Cardiac muscle cell (in vitro differentiated cells and primary cell): ENCODE data around the gene MMP28. TPM values are rescaled to one million over a fixed set of nuclear protein-coding genes. Genes with fewer than 3 reads are reported as not detected.

ENCODE experiments used
- DNase-seq, 2 donors: peaks; one replicate each; pipeline versions ENCODE4 v3.0.0 to v3.0.0-alpha.2; 2010 to 2017; ENCODE audit warnings: low read depth in 1 of 2, low spot score in 1 of 2
- H3K27ac ChIP-seq: fragments of 200-600 bp; sonication (generic); 2 replicates; pipeline ENCODE4 v1.5.1; 2016
- H3K27me3 ChIP-seq: fragments of 200-600 bp; sonication (generic); 2 replicates; pipeline ENCODE4 v1.6.0; 2016; ENCODE audit warnings: control low read depth
- H3K36me3 ChIP-seq: fragments of 200-600 bp; sonication (generic); 2 replicates; pipeline ENCODE4 v1.5.1; 2016; ENCODE audit warnings: control low read depth
- H3K4me1 ChIP-seq: fragments of 200-600 bp; sonication (generic); 2 replicates; pipeline ENCODE4 v1.8.1; 2017; ENCODE audit warnings: low read depth, mild to moderate bottlenecking, mixed run types
- H3K4me3 ChIP-seq: fragments of 200-600 bp; sonication (generic); 2 replicates; pipeline ENCODE4 v1.5.1; 2016; ENCODE audit warnings: mild to moderate bottlenecking
- H3K9me3 ChIP-seq: fragments of 200-600 bp; sonication (generic); 2 replicates; pipeline ENCODE4 v1.5.1; 2017; ENCODE audit warnings: low read depth, mild to moderate bottlenecking, control low read depth
- polyA plus RNA-seq: library from polyadenylated mRNA; unstranded; fragments of >200 nt; fragmentation: Nextera tagmentation; extraction: Ambion mirVana; gene quantifications from 2 replicates; pipeline ENCODE4 v1.2.1, GENCODE V29; 2016
- total RNA-seq: library from RNA; depleted of rRNA; stranded (reverse); fragments of >200 nt; gene quantifications from 2 replicates; pipeline ENCODE4 v1.2.3, GENCODE V29; 2016
- TF ChIP-seq, protein P1 (sequence below): IDR thresholded peaks from 2 replicates; pipeline ENCODE4 v1.5.1; 2012; ENCODE audit warnings: low read depth, mild to moderate bottlenecking, low read length

Gene MMP28
- total and polyA plus RNA-seq, 2 experiments from 2014 or later, result 0.84 TPM; not detected in 1

DNA sequence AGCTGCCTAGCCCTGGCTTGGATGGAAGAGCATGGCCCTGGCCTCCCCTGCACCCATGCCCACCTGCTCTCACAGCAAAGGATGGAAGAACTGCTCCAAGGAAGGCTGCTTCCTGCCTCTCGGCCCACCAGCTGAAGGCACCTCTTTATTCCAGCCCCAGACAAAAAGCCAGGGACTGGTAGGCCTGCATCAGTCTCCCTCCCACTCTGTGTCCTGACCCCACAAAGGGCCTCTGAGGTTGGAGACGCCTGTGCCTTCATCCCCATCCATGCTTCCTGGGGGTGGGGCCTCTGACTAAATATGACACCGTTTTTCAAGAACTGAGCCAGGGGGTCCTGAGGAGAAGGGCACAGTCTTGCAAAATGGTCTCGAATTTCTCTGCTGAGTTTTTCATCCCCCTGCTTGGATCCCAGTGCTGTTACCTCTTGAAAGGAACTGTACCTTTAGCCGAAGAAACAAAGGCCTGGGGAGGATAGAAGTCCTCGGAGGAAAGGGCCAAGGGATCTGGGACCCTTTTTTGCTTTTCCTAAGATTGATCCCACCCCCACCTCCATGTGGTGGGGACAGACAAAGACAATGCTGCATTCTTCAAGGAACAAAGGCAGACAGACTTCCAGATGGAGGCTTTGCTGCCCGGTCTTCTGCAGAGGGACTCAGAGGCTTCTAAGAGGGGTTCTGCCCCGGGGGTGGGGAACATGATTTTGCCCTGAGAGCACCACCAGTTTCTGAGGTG, 29.5 kb downstream of the MMP28 start:
- TF ChIP-seq, protein P1, sequence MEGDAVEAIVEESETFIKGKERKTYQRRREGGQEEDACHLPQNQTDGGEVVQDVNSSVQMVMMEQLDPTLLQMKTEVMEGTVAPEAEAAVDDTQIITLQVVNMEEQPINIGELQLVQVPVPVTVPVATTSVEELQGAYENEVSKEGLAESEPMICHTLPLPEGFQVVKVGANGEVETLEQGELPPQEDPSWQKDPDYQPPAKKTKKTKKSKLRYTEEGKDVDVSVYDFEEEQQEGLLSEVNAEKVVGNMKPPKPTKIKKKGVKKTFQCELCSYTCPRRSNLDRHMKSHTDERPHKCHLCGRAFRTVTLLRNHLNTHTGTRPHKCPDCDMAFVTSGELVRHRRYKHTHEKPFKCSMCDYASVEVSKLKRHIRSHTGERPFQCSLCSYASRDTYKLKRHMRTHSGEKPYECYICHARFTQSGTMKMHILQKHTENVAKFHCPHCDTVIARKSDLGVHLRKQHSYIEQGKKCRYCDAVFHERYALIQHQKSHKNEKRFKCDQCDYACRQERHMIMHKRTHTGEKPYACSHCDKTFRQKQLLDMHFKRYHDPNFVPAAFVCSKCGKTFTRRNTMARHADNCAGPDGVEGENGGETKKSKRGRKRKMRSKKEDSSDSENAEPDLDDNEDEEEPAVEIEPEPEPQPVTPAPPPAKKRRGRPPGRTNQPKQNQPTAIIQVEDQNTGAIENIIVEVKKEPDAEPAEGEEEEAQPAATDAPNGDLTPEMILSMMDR, result no peak
- no peaks in the 10 kb centered on the region for H3K36me3 ChIP-seq
- no peaks in the 10 kb centered on the region for H3K9me3 ChIP-seq
- H3K27ac ChIP-seq, result no peak overlapping the region
- DNase-seq, result no peak
- no peak overlapping the region for H3K4me3 ChIP-seq
- peaks cover 13% of the 10 kb centered on the region for H3K27me3 ChIP-seq
- no peaks in the 10 kb centered on the region for H3K4me1 ChIP-seq

GRCh38 chr17:35765086-35765710, 30.2 kb downstream of the MMP28 start:
- TF ChIP-seq, protein P1, result no peak
- Histone ChIP-seq H3K36me3 (no peaks in the 10 kb centered on the region), H3K27ac (no peak overlapping the region), H3K27me3 (peaks cover 13% of the 10 kb centered on the region), H3K4me3 (no peak overlapping the region), H3K4me1 (no peaks in the 10 kb centered on the region), H3K9me3 (no peaks in the 10 kb centered on the region)
- no peak for DNase-seq

DNA sequence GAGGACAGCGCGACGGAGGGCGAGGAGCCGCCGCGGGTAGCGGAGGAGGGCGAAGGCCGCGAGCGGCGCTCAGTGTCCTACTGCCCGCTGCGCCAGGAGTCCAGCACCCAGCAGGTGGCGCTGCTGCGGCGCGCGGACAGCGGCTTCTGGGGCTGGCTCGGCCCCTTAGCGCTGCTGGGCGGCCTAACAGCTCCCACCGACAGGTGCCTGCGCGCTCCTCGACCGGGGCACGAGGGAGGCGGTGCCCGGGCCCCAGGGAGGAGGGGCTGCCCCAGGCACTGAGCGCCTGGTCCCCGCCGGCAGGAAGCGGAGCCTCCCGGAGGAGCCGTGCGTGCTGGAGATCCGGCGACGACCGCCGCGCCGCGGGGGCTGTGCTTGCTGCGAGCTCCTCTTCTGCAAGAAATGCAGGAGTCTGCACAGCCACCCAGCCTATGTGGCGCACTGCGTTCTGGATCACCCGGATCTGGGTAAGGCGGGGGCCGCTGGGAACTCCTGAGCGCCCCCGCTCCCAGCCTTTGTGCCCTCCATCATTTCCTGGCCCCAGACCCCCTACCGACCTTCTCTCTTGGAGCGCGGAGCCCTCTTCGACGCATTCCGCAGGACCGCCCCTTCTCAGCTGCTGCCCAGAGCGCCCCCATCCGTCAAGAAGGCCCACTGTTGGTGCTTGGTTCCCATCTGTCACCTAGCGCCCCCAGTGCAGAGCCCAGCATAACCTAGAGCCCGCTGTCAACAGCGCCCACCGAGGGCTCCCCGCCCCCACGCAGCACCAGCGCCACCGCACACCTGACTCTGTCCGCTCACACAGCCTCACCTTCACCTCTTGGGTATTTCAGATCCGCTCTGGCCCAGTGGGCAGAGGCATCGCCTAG, 31.1 kb downstream of the MMP28 start:
- H3K27ac ChIP-seq, result peak overlapping the region; percentile 2
- peak; percentile 92 to 95 for DNase-seq
- TF ChIP-seq, protein P1, result peak; percentile 87

DNA sequence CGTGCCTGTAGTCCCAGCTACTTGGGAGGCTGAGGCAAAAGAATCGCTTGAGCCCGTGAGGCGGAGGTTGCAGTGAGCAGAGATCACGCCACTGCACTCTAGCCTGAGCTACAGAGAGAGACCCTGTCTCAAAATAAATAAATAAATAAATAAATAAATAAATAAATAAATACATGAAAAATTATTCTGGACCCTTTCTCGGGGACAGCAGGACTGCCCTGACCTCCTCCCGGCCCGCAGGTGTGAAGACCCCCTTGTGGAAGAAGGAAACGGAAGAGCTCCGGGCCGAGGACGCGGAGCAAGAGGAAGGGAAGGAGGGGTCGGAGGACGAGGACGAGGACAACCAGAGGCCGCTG, 31.7 kb downstream of the MMP28 start:
- peaks cover 7% of the 10 kb centered on the region for H3K27me3 ChIP-seq
- no peak overlapping the region for H3K27ac ChIP-seq
- no peaks in the 10 kb centered on the region for H3K36me3 ChIP-seq
- DNase-seq, result no peak
- H3K4me1 ChIP-seq, result no peaks in the 10 kb centered on the region
- no peaks in the 10 kb centered on the region for H3K9me3 ChIP-seq
- TF ChIP-seq, protein P1, result no peak
- H3K4me3 ChIP-seq, result peak overlapping the region; percentile 43

More for the DNA sequence above, 31.1 kb downstream of the MMP28 start:
- Histone ChIP-seq H3K9me3 (no peaks in the 10 kb centered on the region), H3K36me3 (no peaks in the 10 kb centered on the region), H3K4me3 (peak overlapping the region; percentile 43), H3K27me3 (peaks cover 13% of the 10 kb centered on the region), H3K4me1 (no peaks in the 10 kb centered on the region)

GRCh38 chr17:35761601-35762000, 33.8 kb downstream of the MMP28 start:
- Histone ChIP-seq H3K27ac (no peak overlapping the region), H3K4me3 (no peak overlapping the region), H3K9me3 (no peaks in the 10 kb centered on the region), H3K4me1 (no peaks in the 10 kb centered on the region), H3K36me3 (no peaks in the 10 kb centered on the region), H3K27me3 (no peaks in the 10 kb centered on the region)
- TF ChIP-seq, protein P1, result no peak
- no peak for DNase-seq
